ENCODE results near the gene PHF1.

DNA sequence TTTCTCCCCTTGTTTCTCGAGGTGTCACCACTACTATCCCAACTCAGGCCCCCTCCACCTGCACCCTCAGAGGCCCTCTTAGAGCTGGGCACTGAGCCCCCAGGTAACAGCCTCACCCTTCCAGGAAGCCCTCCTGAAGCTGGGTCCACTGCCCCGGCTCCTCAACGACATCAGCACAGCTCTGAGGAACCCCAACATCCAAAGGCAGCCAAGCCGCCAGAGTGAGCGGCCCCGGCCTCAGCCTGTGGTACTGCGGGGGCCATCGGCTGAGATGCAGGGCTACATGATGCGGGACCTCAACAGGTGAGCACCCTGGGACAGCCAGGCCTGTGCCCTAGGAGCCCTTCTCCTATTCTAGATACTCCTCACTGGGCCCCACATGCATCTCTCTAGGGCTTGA is 30.6 kb downstream of the PHF1 start:
- no peak for TF ChIP-seq EZH2 (IDR thresholded peaks at IDR 0.05; ENCODE audit: borderline replicate concordance, insufficient read depth, low read depth, low read length, poor library complexity, severe bottlenecking)
- TF ChIP-seq, protein P1, sequence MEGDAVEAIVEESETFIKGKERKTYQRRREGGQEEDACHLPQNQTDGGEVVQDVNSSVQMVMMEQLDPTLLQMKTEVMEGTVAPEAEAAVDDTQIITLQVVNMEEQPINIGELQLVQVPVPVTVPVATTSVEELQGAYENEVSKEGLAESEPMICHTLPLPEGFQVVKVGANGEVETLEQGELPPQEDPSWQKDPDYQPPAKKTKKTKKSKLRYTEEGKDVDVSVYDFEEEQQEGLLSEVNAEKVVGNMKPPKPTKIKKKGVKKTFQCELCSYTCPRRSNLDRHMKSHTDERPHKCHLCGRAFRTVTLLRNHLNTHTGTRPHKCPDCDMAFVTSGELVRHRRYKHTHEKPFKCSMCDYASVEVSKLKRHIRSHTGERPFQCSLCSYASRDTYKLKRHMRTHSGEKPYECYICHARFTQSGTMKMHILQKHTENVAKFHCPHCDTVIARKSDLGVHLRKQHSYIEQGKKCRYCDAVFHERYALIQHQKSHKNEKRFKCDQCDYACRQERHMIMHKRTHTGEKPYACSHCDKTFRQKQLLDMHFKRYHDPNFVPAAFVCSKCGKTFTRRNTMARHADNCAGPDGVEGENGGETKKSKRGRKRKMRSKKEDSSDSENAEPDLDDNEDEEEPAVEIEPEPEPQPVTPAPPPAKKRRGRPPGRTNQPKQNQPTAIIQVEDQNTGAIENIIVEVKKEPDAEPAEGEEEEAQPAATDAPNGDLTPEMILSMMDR (IDR thresholded peaks at IDR 0.05), result no peak

Measured in B cell (primary cell).